T-cell (primary cell): ENCODE data around the gene CELSR3. TPM values are rescaled to one million over a fixed set of nuclear protein-coding genes. Genes with fewer than 3 reads are reported as not detected.

Experiments
- ATAC-seq, 4 experiments: fragments of 200-7000 bp in 3 of 4; fragments of 150-1000 bp in 1 of 4; cut with Tn5 transposase; replicated peaks in 1 of 4; 1 replicate in 3 of 4; 2 replicates in 1 of 4; pipeline ENCODE4 v1.10.0; 2021; ENCODE audit warnings: moderate library complexity in 3 of 4, mild to moderate bottlenecking in 2 of 4, moderate number of reproducible peaks in 1 of 4
- CTCF ChIA-PET, 2 donors: fragments of 300-600 bp; sonication (Branson Sonifier 250); formaldehyde crosslinking; loops; one replicate each; lab custom pipeline; 2022; ENCODE audit warnings: antibody characterized with exemption in 2 of 2; lab: Charles Lee
- POLR2A ChIA-PET, 2 donors: fragments of 300-600 bp; sonication (Branson Sonifier 250); formaldehyde crosslinking; loops; one replicate each; lab custom pipeline; 2022; ENCODE audit warnings: antibody characterized with exemption in 2 of 2; lab: Charles Lee
- DNase-seq, 35 experiments: peaks; one replicate each; pipeline versions ENCODE4 v3.0.0 to v3.0.0-alpha.2; 2013 to 2023
- H3K27ac ChIP-seq: one replicate; pipeline ENCODE4 v1.5.1; 2013; ENCODE audit warnings: low read length
- H3K27me3 ChIP-seq, 2 experiments: replicated peaks in 1 of 2; 1 replicate in 1 of 2; 2 replicates in 1 of 2; pipeline versions ENCODE4 v1.6.1 to v1.7.0; 2013; ENCODE audit warnings: low read length in 1 of 2, mixed read lengths in 1 of 2; ENCODE audit not compliant: control insufficient read depth in 2 of 2, insufficient read depth in 2 of 2; ENCODE audit errors: extremely low read depth in 1 of 2
- H3K36me3 ChIP-seq, 2 donors: 1 replicate in 1 of 2; 2 replicates in 1 of 2; pipeline versions ENCODE4 v1.6.1 to v1.7.0; 2013; ENCODE audit warnings: low read length in 1 of 2; ENCODE audit not compliant: control insufficient read depth in 2 of 2, insufficient read depth in 1 of 2; ENCODE audit errors: extremely low read depth in 1 of 2
- H3K4me1 ChIP-seq, 2 experiments: 1 replicate in 1 of 2; 2 replicates in 1 of 2; pipeline versions ENCODE4 v1.6.1 to v1.7.0; 2013; ENCODE audit warnings: low read length in 2 of 2, mixed read lengths in 1 of 2; ENCODE audit not compliant: insufficient read depth in 2 of 2, control insufficient read depth in 1 of 2; ENCODE audit errors: extremely low read depth in 1 of 2
- H3K4me3 ChIP-seq, 2 donors: 1 replicate in 1 of 2; 2 replicates in 1 of 2; pipeline versions ENCODE4 v1.5.1 to v1.7.0; 2013; ENCODE audit warnings: mild to moderate bottlenecking in 2 of 2, low read length in 1 of 2, moderate library complexity in 1 of 2; ENCODE audit not compliant: control insufficient read depth in 1 of 2; ENCODE audit errors: extremely low read depth in 1 of 2
- H3K9me3 ChIP-seq: 2 replicates; pipeline ENCODE4 v1.7.0; 2013
- H3K27ac Mint-ChIP-seq, 2 donors: one replicate each; pipeline ENCODE4 v1.8.0; 2020 to 2021; ENCODE audit warnings: mild to moderate bottlenecking in 2 of 2, mixed read lengths in 2 of 2
- H3K27me3 Mint-ChIP-seq, 2 donors: one replicate each; pipeline ENCODE4 v1.8.0; 2021 to 2022; ENCODE audit warnings: mixed read lengths in 2 of 2
- H3K36me3 Mint-ChIP-seq: one replicate; pipeline ENCODE4 v1.8.0; 2021; ENCODE audit warnings: mixed read lengths
- H3K4me1 Mint-ChIP-seq, 3 donors: one replicate each; pipeline ENCODE4 v1.8.0; 2020 to 2022; ENCODE audit warnings: mixed read lengths in 3 of 3, mild to moderate bottlenecking in 1 of 3
- H3K4me3 Mint-ChIP-seq, 3 donors: one replicate each; pipeline ENCODE4 v1.8.0; 2020 to 2022; ENCODE audit warnings: mild to moderate bottlenecking in 3 of 3, mixed read lengths in 3 of 3, moderate library complexity in 3 of 3
- H3K9me3 Mint-ChIP-seq, 3 donors: one replicate each; pipeline ENCODE4 v1.8.0; 2020 to 2022; ENCODE audit warnings: mixed read lengths in 3 of 3
- WGBS: methylation state at CpG from one replicate; pipeline ENCODE4 v1.1.5; 2013; ENCODE audit warnings: missing lambda C conversion rate; ENCODE audit not compliant: insufficient coverage; 5-methylcytosine and 5-hydroxymethylcytosine counted together
- total RNA-seq, 35 experiments: library from RNA in 6 of 35; stranded (reverse) in 6 of 35; fragments of 120-200 nt in 1 of 35; gene quantifications; one replicate each; pipeline versions ENCODE4 v1.2.1 to v1.2.4 and lab custom pipeline; 2013 to 2026

Gene CELSR3, protein sequence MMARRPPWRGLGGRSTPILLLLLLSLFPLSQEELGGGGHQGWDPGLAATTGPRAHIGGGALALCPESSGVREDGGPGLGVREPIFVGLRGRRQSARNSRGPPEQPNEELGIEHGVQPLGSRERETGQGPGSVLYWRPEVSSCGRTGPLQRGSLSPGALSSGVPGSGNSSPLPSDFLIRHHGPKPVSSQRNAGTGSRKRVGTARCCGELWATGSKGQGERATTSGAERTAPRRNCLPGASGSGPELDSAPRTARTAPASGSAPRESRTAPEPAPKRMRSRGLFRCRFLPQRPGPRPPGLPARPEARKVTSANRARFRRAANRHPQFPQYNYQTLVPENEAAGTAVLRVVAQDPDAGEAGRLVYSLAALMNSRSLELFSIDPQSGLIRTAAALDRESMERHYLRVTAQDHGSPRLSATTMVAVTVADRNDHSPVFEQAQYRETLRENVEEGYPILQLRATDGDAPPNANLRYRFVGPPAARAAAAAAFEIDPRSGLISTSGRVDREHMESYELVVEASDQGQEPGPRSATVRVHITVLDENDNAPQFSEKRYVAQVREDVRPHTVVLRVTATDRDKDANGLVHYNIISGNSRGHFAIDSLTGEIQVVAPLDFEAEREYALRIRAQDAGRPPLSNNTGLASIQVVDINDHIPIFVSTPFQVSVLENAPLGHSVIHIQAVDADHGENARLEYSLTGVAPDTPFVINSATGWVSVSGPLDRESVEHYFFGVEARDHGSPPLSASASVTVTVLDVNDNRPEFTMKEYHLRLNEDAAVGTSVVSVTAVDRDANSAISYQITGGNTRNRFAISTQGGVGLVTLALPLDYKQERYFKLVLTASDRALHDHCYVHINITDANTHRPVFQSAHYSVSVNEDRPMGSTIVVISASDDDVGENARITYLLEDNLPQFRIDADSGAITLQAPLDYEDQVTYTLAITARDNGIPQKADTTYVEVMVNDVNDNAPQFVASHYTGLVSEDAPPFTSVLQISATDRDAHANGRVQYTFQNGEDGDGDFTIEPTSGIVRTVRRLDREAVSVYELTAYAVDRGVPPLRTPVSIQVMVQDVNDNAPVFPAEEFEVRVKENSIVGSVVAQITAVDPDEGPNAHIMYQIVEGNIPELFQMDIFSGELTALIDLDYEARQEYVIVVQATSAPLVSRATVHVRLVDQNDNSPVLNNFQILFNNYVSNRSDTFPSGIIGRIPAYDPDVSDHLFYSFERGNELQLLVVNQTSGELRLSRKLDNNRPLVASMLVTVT (N-terminal part only)
- total RNA-seq (1 to 10 TPM; 5.6 to 7.4 (median 6.2) TPM), total RNA-seq (lab: John Stamatoyannopoulos, UW) (5.4 to 54.6 (median 18.0) reads per million in 29 experiments)
- 1.8 TPM for total RNA-seq (2013)

DNA sequence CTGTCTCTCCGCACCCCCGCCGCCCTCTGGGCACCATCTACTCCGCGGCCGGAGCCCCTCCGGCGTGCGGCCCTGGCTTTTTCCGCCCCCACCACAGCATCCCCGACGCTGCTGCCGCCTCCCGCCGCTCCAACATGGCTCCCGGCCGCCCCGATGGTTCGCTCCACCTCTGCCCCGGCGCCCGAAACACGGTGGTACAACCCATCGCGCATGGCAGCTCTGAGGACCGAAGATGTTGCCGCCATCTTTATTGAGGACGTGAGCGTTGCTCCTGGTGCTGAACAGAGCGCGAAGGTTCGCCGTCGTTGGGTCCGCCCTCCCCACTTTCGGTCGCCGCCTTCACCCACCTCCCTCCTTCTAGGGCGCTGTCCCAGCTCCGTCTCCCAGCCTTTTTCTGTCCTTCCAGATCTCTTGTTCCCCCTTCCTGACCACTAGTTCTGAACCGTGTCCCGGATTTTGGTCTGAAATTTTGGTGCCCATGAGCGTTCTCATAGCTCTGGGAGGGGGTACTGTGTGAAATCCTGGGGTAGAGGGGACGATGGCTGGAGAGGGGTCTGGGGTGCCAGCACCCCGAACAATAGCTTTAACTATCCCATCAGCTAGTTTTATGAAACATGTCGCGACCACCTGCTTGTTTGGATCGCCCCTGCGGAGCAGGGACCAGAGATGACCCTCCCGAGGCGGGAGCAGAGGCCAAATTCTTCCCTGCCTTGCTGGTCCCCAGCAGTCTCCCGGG, at the start of gene CELSR3:
TSS of gene CELSR3 (minus strand) at position 134 of the 736 bp plus-strand sequence. CDS start 252 bp downstream, outside the sequence.
- H3K36me3 Mint-ChIP-seq = no peaks in the 10 kb centered on the region
- Histone ChIP-seq H3K9me3 (no peaks in the 10 kb centered on the region), H3K27ac (peak within 1 kb of the TSS; percentile 44), H3K4me1 (peaks cover 3 to 36% of the 10 kb centered on the region in 2 experiments), H3K27me3 (peaks cover 2 to 58% of the 10 kb centered on the region in 2 experiments), H3K4me3 (peak within 1 kb of the TSS; percentile 66 to 77), H3K36me3 (no peaks in the 10 kb centered on the region)
- peak within 1 kb of the TSS in 1 of 2 donors; percentile 27 for H3K27ac Mint-ChIP-seq
- WGBS = 4% methylated on average over 44 of the region's 52 CpGs
- peaks cover 20 to 26% of the 10 kb centered on the region in 2 donors for H3K27me3 Mint-ChIP-seq
- peaks cover 14 to 27% (median 18%) of the 10 kb centered on the region in 3 donors for H3K4me1 Mint-ChIP-seq
- DNase-seq = peak in 30 of 35 experiments; percentile 21 to 78 (median 42)
- H3K4me3 Mint-ChIP-seq = peak within 1 kb of the TSS; percentile 68 to 78 (median 78)
- ChIA-PET CTCF (no interaction called here), POLR2A (no interaction called here)
- H3K9me3 Mint-ChIP-seq = no peaks in the 10 kb centered on the region
- ATAC-seq = peak in 3 of 4 experiments; percentile 14 to 31 (median 28)

DNA sequence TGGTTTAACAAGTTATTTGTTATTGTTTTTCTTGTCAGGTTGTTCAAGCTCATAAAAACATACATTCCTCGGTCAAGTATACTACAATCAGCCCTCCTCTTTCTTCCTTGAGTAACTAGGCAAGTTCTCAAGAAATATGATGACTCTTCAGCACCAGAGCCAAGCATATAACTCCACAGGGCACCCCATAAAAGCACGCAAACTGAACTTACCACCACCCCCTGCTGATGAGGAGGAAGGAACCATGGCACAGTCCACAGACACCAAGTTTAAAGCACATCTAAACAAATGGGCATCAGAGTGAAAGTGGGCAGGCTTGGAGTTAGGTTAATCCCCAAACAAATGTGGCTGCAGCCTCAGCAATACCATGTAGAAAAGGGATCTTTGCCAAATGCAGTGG, 49.0 kb upstream of the CELSR3 start:
- peak overlapping the region in 2 of 3 donors; percentile 29 to 51 for H3K4me3 Mint-ChIP-seq
- WGBS = no CpG with 5 or more reads among the region's 2 CpGs
- H3K27me3 Mint-ChIP-seq = no peaks in the 10 kb centered on the region
- peak overlapping the region; percentile 7 to 74 for H3K27ac Mint-ChIP-seq
- no peaks in the 10 kb centered on the region for H3K9me3 Mint-ChIP-seq
- ATAC-seq (no peak), DNase-seq (no peak)
- Histone ChIP-seq H3K4me1 (peaks cover 13 to 56% of the 10 kb centered on the region in 2 experiments), H3K36me3 (peaks cover 0 to 31% of the 10 kb centered on the region in 2 donors), H3K9me3 (no peaks in the 10 kb centered on the region), H3K4me3 (no peak overlapping the region), H3K27ac (no peak overlapping the region), H3K27me3 (no peaks in the 10 kb centered on the region)
- peaks cover 16% of the 10 kb centered on the region for H3K36me3 Mint-ChIP-seq
- CTCF ChIA-PET = no interaction called here
- peaks cover 68 to 77% (median 77%) of the 10 kb centered on the region in 3 donors for H3K4me1 Mint-ChIP-seq
- POLR2A ChIA-PET = no interaction called here

DNA sequence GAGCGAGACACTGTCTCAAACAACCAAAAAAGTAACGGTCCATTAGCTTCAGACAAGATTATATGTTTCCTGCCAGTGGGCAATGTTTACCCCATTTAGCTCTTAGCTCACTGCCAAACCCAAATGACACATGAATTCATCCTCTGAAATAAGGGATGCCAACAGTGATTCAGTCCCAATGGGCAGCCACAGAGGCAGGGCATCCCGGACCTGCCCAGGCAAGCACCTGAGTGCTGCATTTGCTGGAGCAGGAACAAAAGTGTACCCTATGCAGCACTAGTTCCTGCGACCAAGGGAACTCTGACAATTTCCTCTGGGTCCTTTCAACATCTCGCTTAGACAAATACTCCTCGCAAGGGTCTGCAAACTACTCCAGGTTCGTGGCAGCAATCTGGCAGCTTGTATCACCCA, 46.4 kb upstream of the CELSR3 start:
- H3K27ac ChIP-seq = no peak overlapping the region
- Mint-ChIP-seq H3K36me3 (peaks cover 17% of the 10 kb centered on the region), H3K27me3 (no peaks in the 10 kb centered on the region), H3K9me3 (no peaks in the 10 kb centered on the region), H3K4me3 (peak overlapping the region in 1 of 3 donors; percentile 25), H3K27ac (peak overlapping the region in 1 of 2 donors; percentile 69), H3K4me1 (peaks cover 57 to 66% (median 64%) of the 10 kb centered on the region in 3 donors)
- H3K9me3 ChIP-seq = no peaks in the 10 kb centered on the region
- 86% methylated on average over 7 of the region's 7 CpGs for WGBS
- peaks cover 5 to 42% of the 10 kb centered on the region in 2 donors for H3K36me3 ChIP-seq
- H3K4me3 ChIP-seq = no peak overlapping the region
- ATAC-seq (no peak), DNase-seq (no peak)
- ChIA-PET CTCF (no interaction called here), POLR2A (no interaction called here)
- H3K4me1 ChIP-seq = peaks cover 6 to 55% of the 10 kb centered on the region in 2 experiments
- H3K27me3 ChIP-seq = no peaks in the 10 kb centered on the region

DNA sequence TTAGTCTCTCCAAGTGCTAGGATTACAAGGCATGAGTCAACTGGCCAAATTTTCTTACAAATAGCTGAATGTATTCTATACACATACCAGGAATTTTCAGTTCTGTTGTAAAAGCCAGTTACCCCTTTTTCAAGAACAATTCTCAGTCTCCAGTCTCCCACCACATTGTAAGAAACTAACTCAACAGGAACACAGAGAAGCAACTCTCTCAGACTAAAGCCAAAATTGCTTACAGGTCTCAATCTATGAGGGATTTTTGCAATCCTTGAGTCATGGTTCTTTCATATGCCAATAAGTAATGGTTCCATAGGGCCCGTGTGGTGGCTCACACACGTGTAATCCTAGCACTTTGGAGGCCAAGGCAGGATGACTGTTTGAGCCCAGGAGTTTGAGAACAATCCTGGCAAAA, 45.8 kb upstream of the CELSR3 start:
- Mint-ChIP-seq H3K9me3 (no peaks in the 10 kb centered on the region), H3K27me3 (no peaks in the 10 kb centered on the region), H3K4me3 (peak overlapping the region in 1 of 3 donors; percentile 25), H3K36me3 (peaks cover 18% of the 10 kb centered on the region), H3K27ac (peak overlapping the region in 1 of 2 donors; percentile 57), H3K4me1 (peaks cover 56 to 67% (median 67%) of the 10 kb centered on the region in 3 donors)
- Histone ChIP-seq H3K4me1 (peaks cover 6 to 49% of the 10 kb centered on the region in 2 experiments), H3K27me3 (no peaks in the 10 kb centered on the region), H3K27ac (no peak overlapping the region), H3K4me3 (no peak overlapping the region), H3K36me3 (peaks cover 5 to 42% of the 10 kb centered on the region in 2 donors), H3K9me3 (no peaks in the 10 kb centered on the region)
- DNase-seq (no peak), ATAC-seq (no peak)
- WGBS = 90% methylated on average over 2 of the region's 2 CpGs
- ChIA-PET POLR2A (no interaction called here), CTCF (no interaction called here)

DNA sequence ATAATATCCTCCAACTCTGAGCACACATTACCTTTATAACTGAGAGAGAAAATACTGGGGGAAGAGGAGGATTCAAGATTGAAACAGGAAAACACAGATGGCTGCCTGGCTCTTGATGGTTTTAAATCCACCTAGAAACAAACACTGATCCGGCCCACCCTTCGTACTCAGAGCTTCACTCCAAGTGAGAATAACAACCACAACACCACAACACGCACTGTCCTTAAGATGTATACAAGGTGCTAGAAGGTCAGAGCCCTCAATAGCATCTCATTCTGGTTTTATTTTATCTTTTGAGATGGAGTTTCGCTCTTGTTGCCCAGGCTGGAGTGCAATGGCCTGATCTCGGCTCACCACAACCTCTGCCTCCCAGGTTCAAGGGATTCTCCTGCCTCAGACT, 44.5 kb upstream of the CELSR3 start:
- ATAC-seq (no peak), DNase-seq (no peak)
- 100% methylated on average over 2 of the region's 5 CpGs for WGBS
- H3K36me3 Mint-ChIP-seq = peaks cover 24% of the 10 kb centered on the region
- ChIA-PET CTCF (interaction anchor here in 1 of 2 donors (0.6 kb wide), 1 partner anchor 1516 kb away, joined by 3 read pairs; no protein-coding TSS in a partner anchor), POLR2A (no interaction called here)
- no peaks in the 10 kb centered on the region for H3K9me3 Mint-ChIP-seq
- no peaks in the 10 kb centered on the region for H3K9me3 ChIP-seq
- H3K27ac ChIP-seq = no peak overlapping the region
- H3K36me3 ChIP-seq = peaks cover 5 to 42% of the 10 kb centered on the region in 2 donors
- H3K27me3 ChIP-seq = no peaks in the 10 kb centered on the region
- peaks cover 4 to 37% of the 10 kb centered on the region in 2 experiments for H3K4me1 ChIP-seq
- H3K4me3 Mint-ChIP-seq = no peak overlapping the region
- H3K4me1 Mint-ChIP-seq = peaks cover 56 to 68% (median 68%) of the 10 kb centered on the region in 3 donors
- H3K4me3 ChIP-seq = no peak overlapping the region
- no peaks in the 10 kb centered on the region for H3K27me3 Mint-ChIP-seq
- no peak overlapping the region for H3K27ac Mint-ChIP-seq
